HK-2 (cell line): ENCODE data around the gene XAF1.
"Not testable (repeated sequence)": the region's sequence is repeated elsewhere in the genome, so short reads cannot be mapped to it uniquely, and the experiment has no call there.

Experiments
- DNase-seq: peaks from one replicate; pipeline ENCODE4 v3.0.0-alpha.2; 2018; ENCODE audit not compliant: unreplicated experiment

Gene XAF1

GRCh38 chr17:6753546-6753945 lies 2.3 kb upstream of the XAF1 start:
- DNase-seq: peak; percentile 18

GRCh38 chr17:6755281-6755680 lies 565 bp upstream of the XAF1 start:
- DNase-seq: no peak

GRCh38 chr17:6756425-6757031 lies 682 bp downstream of the XAF1 start:
- DNase-seq: no peak

GRCh38 chr17:6757747-6758146 lies 1.9 kb downstream of the XAF1 start:
- DNase-seq: no peak

GRCh38 chr17:6761779-6762178 lies 5.9 kb downstream of the XAF1 start:
- DNase-seq: no peak

- DNase-seq: no peak
Observed at GRCh38 chr17:6768447-6768846, 12.6 kb downstream of the XAF1 start.

GRCh38 chr17:6772016-6772415 lies 16.2 kb downstream of the XAF1 start:
- no peak for DNase-seq

GRCh38 chr17:6774906-6775305 lies 19.1 kb downstream of the XAF1 start:
- DNase-seq: not testable (repeated sequence)

GRCh38 chr17:6775871-6776405 lies 20.1 kb downstream of the XAF1 start, which contains the start of gene FBXO39:
TSS of gene FBXO39 (plus strand) at chr17:6776215. CDS start at chr17:6779869, 3,654 bp downstream.
- DNase-seq: no peak

- no peak for DNase-seq
Observed at GRCh38 chr17:6779411-6779810, 23.6 kb downstream of the XAF1 start.

GRCh38 chr17:6780001-6780400 lies 24.2 kb downstream of the XAF1 start:
- no peak for DNase-seq

- no peak for DNase-seq
Observed at GRCh38 chr17:6780886-6781285, 25.0 kb downstream of the XAF1 start.

GRCh38 chr17:6782244-6782643 lies 26.4 kb downstream of the XAF1 start:
- no peak for DNase-seq

GRCh38 chr17:6786618-6787017 lies 30.8 kb downstream of the XAF1 start:
- no peak for DNase-seq

GRCh38 chr17:6787081-6787693 lies 31.3 kb downstream of the XAF1 start:
- DNase-seq: no peak

- DNase-seq: no peak
Observed at GRCh38 chr17:6789146-6789545, 33.3 kb downstream of the XAF1 start.

GRCh38 chr17:6793748-6794493 lies 38.1 kb downstream of the XAF1 start:
- no peak for DNase-seq

- DNase-seq: no peak
Observed at GRCh38 chr17:6796017-6796886, 40.4 kb downstream of the XAF1 start.

- DNase-seq: no peak
Observed at GRCh38 chr17:6796887-6797490, 41.1 kb downstream of the XAF1 start.

GRCh38 chr17:6797718-6798351 lies 42.0 kb downstream of the XAF1 start:
- DNase-seq: no peak

GRCh38 chr17:6799738-6800137 lies 43.9 kb downstream of the XAF1 start:
- DNase-seq: no peak
